Esophagus squamous epithelium (tissue), 4 donors: ENCODE measurements around the gene KIF22.

Experiments used
- POLR2A ChIP-seq, 4 donors: fragments of 450-650 bp; IDR thresholded peaks; one replicate each; pipeline ENCODE4 v1.6.1; 2017; ENCODE audit warnings: antibody characterized with exemption in 4 of 4, mild to moderate bottlenecking in 4 of 4, moderate library complexity in 3 of 4
- TF ChIP-seq, protein P1 (sequence below), 6 experiments: fragments of 450-650 bp in 4 of 6; fragments of 200-600 bp in 2 of 6; sonication (generic) in 2 of 6; IDR thresholded peaks; one replicate each; pipeline ENCODE4 v1.5.1; 2016 to 2019; ENCODE audit warnings: antibody characterized with exemption in 6 of 6, mild to moderate bottlenecking in 4 of 6, moderate library complexity in 4 of 6

DNA sequence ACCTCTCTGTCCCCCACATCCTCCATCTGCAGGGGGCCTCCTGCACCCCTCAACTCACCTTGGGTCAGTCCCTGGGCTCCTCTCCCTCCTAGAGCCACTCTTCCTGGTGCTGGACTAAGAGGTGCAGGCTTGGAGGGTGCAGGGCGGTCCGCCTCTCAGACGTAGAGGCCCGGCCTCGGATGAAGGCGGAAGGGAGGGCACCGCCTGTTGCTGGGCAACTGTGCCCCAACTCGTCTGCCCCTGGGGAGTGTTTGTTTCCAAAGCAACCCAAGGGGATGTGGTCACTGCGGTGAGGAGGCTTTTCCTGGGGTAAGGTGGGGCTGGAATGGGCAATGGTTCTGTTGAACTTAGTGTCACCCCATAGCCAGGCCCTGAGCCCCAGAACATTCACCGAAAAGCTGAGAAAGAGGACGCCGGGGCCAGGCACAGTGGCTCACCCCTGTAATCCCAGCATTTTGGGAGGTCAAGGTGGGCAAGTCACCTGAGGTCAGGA, 44.7 kb upstream of the KIF22 start, which contains the start of gene C16orf54:
- TF ChIP-seq, protein P1, sequence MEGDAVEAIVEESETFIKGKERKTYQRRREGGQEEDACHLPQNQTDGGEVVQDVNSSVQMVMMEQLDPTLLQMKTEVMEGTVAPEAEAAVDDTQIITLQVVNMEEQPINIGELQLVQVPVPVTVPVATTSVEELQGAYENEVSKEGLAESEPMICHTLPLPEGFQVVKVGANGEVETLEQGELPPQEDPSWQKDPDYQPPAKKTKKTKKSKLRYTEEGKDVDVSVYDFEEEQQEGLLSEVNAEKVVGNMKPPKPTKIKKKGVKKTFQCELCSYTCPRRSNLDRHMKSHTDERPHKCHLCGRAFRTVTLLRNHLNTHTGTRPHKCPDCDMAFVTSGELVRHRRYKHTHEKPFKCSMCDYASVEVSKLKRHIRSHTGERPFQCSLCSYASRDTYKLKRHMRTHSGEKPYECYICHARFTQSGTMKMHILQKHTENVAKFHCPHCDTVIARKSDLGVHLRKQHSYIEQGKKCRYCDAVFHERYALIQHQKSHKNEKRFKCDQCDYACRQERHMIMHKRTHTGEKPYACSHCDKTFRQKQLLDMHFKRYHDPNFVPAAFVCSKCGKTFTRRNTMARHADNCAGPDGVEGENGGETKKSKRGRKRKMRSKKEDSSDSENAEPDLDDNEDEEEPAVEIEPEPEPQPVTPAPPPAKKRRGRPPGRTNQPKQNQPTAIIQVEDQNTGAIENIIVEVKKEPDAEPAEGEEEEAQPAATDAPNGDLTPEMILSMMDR (IDR thresholded peaks at IDR 0.05): no peak
- peak in 1 of 4 donors; percentile 54 for TF ChIP-seq POLR2A (IDR thresholded peaks at IDR 0.05)
